Activated CD4-positive, alpha-beta T cell treated with anti-CD3 and anti-CD28 coated beads for 36 hours (primary cell): ENCODE measurements around the gene ASB15. TPM values are rescaled to one million over a fixed set of nuclear protein-coding genes. Genes with fewer than 3 reads are reported as not detected.

Experiments used
- ATAC-seq: fragments of 200-7000 bp; cut with Tn5 transposase; one replicate; pipeline ENCODE4 v1.10.0; 2021; ENCODE audit warnings: mild to moderate bottlenecking, moderate library complexity
- CTCF ChIA-PET: fragments of 350-600 bp; sonication (Branson Sonifier 250); formaldehyde crosslinking; loops from one replicate; lab custom pipeline; 2021; ENCODE audit warnings: antibody characterized with exemption; lab: Charles Lee
- POLR2A ChIA-PET: fragments of 350-600 bp; sonication (Branson Sonifier 250); formaldehyde crosslinking; loops from one replicate; lab custom pipeline; 2021; ENCODE audit warnings: antibody characterized with exemption, inconsistent platforms; lab: Charles Lee
- DNase-seq: peaks from one replicate; pipeline ENCODE4 v3.0.0-alpha.2; 2020
- H3K27ac Mint-ChIP-seq: one replicate; pipeline ENCODE4 v1.8.0; 2021; ENCODE audit warnings: mixed read lengths
- H3K27me3 Mint-ChIP-seq: one replicate; pipeline ENCODE4 v1.8.0; 2021; ENCODE audit warnings: mixed read lengths
- H3K36me3 Mint-ChIP-seq: one replicate; pipeline ENCODE4 v1.8.0; 2021; ENCODE audit warnings: low read depth, mixed read lengths
- H3K4me1 Mint-ChIP-seq: one replicate; pipeline ENCODE4 v1.8.0; 2021; ENCODE audit warnings: mixed read lengths
- H3K4me3 Mint-ChIP-seq: one replicate; pipeline ENCODE4 v1.8.0; 2021; ENCODE audit warnings: mild to moderate bottlenecking, moderate library complexity, mixed read lengths
- H3K9me3 Mint-ChIP-seq: one replicate; pipeline ENCODE4 v1.8.0; 2021; ENCODE audit warnings: low read depth, mixed read lengths
- intact Hi-C, 2 experiments: fragments of 100-400 bp; cut with DNase I in 1 of 2; cut with micrococcal nuclease in 1 of 2; formaldehyde crosslinking; loops; one replicate each; pipeline versions ENCODE4 v1.14.2 to v1.15.1; 2022 to 2024; cut with DNase I, micrococcal nuclease
- total RNA-seq, 2 experiments: library from RNA; stranded (reverse); gene quantifications; one replicate each; pipeline ENCODE4 v1.2.3, GENCODE V29; 2021

Gene ASB15
- total RNA-seq, 2 experiments from 2014 or later: not detected

DNA sequence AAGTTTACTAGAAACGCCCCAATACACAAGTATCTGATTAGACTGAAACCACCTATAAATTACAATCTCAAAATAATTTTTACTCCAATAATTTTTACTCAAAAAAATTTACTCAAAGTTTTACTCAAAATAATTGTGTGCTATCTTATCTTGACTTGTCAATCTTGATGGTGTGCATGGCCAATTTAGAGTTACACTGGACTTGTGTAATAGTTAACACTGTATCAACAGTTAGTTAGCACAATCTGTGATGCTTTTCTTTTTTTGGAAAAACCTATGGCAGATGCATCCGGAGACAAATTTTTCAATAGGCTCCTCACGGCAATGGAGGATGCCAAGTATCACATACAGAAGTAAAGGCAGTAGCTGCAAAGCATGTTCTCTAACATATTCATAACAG lies 79.0 kb downstream of the ASB15 start:
- intact Hi-C loops: loop anchor here in 1 of 2 experiments (5.0 kb wide), 1 partner anchor 237 kb away; no protein-coding TSS in a partner anchor
- no peak overlapping the region for H3K4me3 Mint-ChIP-seq
- H3K4me1 Mint-ChIP-seq: no peaks in the 10 kb centered on the region
- ChIA-PET CTCF (no interaction called here), POLR2A (no interaction called here)
- peaks cover 3% of the 10 kb centered on the region for H3K36me3 Mint-ChIP-seq
- no peaks in the 10 kb centered on the region for H3K9me3 Mint-ChIP-seq
- ATAC-seq: no peak
- H3K27me3 Mint-ChIP-seq: no peaks in the 10 kb centered on the region
- no peak for DNase-seq
- no peak overlapping the region for H3K27ac Mint-ChIP-seq

DNA sequence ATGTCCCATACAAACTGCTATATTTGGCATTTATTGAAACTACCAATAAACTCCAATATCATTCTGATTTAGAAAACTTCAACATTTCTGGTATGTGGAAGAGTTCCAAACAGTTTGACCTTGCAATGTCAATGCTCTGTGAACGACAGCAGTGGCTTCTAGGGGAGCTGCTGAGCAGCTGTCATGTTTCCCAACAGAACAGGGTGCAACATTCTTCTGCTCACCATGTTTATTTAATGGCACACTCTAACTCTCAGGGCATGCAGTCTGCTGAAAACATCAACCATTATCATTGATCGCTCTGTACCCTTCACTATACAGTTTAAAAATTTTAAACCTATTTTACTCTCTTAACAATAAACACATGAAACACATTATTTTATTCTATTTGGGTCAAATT lies 79.9 kb downstream of the ASB15 start:
- DNase-seq (no peak), ATAC-seq (no peak)
- no peak overlapping the region for H3K27ac Mint-ChIP-seq
- intact Hi-C loops: loop anchor here in 1 of 2 experiments (5.0 kb wide), 1 partner anchor 236 kb away; no protein-coding TSS in a partner anchor
- no peaks in the 10 kb centered on the region for H3K9me3 Mint-ChIP-seq
- H3K4me1 Mint-ChIP-seq: no peaks in the 10 kb centered on the region
- ChIA-PET POLR2A (no interaction called here), CTCF (interaction anchor here (0.8 to 1.8 kb wide), 3 partner anchors 116 to 191 kb away, joined by 3 to 8 read pairs (median 4); no protein-coding TSS in a partner anchor)
- H3K27me3 Mint-ChIP-seq: no peaks in the 10 kb centered on the region
- peaks cover 3% of the 10 kb centered on the region for H3K36me3 Mint-ChIP-seq
- no peak overlapping the region for H3K4me3 Mint-ChIP-seq

DNA sequence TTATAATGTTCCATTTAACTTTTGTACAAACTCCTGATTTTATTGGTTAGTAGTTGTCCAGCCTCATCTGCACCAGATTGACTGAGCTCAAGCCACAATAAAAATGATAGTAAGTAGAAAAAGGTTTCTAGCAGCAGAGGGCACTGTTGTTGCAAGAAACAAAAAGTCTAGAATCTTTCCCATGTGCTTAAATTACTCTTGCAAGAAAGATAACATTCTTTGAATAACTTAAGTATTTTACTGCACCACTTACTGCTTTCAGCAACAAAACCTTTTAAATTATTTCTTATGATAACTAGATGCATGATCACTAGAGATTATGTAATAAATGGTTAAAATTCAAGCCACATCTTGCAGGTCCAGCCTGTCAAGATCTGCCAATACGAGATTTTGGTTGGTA lies 81.1 kb downstream of the ASB15 start:
- ATAC-seq (no peak), DNase-seq (peak; percentile 11)
- intact Hi-C loops: loop anchor here (1.0 to 5.0 kb wide), 3 partner anchors 117 to 235 kb away; no protein-coding TSS in a partner anchor
- ChIA-PET CTCF (interaction anchor here (0.6 to 1.8 kb wide), 14 partner anchors 8 to 196 kb away, joined by 3 to 8 read pairs (median 4); partner anchors contain the start of gene WASL), POLR2A (no interaction called here)
- Mint-ChIP-seq H3K4me1 (no peaks in the 10 kb centered on the region), H3K36me3 (peaks cover 3% of the 10 kb centered on the region), H3K9me3 (no peaks in the 10 kb centered on the region), H3K27me3 (no peaks in the 10 kb centered on the region), H3K27ac (no peak overlapping the region), H3K4me3 (no peak overlapping the region)

DNA sequence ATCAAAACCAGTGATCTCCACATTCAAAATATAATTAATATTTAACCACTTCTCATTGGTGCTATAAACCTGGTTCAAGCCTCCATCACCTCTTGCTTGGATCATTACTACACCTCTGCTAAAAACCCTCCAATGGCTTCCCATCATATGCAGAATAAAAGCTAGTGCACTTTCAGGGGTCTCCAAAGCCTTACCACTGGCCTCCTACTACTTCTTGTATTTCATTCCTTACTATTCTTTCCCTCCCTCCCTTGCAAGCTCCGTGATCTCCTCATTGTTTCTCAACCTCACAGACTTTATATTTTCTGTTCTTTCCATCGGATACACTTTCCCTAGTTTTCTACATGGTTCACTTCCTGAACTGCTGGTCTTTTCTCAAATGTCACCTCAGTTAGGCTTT lies 85.5 kb downstream of the ASB15 start:
- H3K27ac Mint-ChIP-seq: no peak overlapping the region
- intact Hi-C loops: no loop called here
- ChIA-PET CTCF (no interaction called here), POLR2A (no interaction called here)
- no peak overlapping the region for H3K4me3 Mint-ChIP-seq
- no peaks in the 10 kb centered on the region for H3K27me3 Mint-ChIP-seq
- no peaks in the 10 kb centered on the region for H3K4me1 Mint-ChIP-seq
- H3K9me3 Mint-ChIP-seq: no peaks in the 10 kb centered on the region
- H3K36me3 Mint-ChIP-seq: peaks cover 5% of the 10 kb centered on the region
- no peak for DNase-seq
- ATAC-seq: no peak

DNA sequence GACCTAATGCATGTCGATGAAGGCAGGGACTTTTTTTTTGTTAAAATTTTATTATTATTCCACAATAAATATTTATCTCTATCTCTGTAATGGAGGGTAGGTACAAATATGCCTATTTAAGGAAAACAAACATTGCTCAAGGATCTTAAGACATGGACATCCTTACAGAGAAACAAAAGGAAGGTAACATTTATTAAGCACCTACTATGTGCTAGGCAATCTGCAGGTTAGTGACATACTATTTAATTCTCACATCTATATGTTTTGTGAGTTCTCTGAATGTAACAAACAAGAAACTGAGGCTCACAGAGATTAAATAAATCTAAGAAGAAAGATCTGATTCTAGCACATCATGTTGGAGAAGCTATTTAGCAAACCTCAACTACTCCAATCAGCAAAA lies 86.1 kb downstream of the ASB15 start:
- ATAC-seq: no peak
- no peaks in the 10 kb centered on the region for H3K27me3 Mint-ChIP-seq
- H3K36me3 Mint-ChIP-seq: peaks cover 10% of the 10 kb centered on the region
- intact Hi-C loops: no loop called here
- no peak overlapping the region for H3K27ac Mint-ChIP-seq
- ChIA-PET CTCF (no interaction called here), POLR2A (no interaction called here)
- no peaks in the 10 kb centered on the region for H3K9me3 Mint-ChIP-seq
- H3K4me1 Mint-ChIP-seq: no peaks in the 10 kb centered on the region
- no peak for DNase-seq
- no peak overlapping the region for H3K4me3 Mint-ChIP-seq

Other genes with a start within 250 kb of the ASB15 start
- under 1 TPM in 1 of 2 experiments, not detected in 1; 0.05 TPM for gene IQUB, start 67.2 kb upstream of the ASB15 start, total RNA-seq
- 10 to 100 TPM; 62.3 to 64.0 TPM for gene NDUFA5, start 44.0 kb upstream of the ASB15 start, total RNA-seq
- not detected for gene LMOD2, start 54.0 kb downstream of the ASB15 start, total RNA-seq
- 1 to 10 TPM; 5.5 TPM for gene WASL, start 147.2 kb downstream of the ASB15 start, total RNA-seq
- gene HYAL4, start 243.3 kb downstream of the ASB15 start, total RNA-seq: under 1 TPM in 1 of 2 experiments, not detected in 1; 0.25 TPM